Rectal smooth muscle tissue (tissue), 1 donor: Measurements from ENCODE around the gene ANKRD63.

Source experiments
- H3K27ac ChIP-seq: one replicate; pipeline ENCODE4 v1.7.0; 2013; ENCODE audit warnings: low read depth, low read length, inconsistent platforms
- H3K27me3 ChIP-seq: one replicate; pipeline ENCODE4 v1.7.0; 2013; ENCODE audit warnings: low read length; ENCODE audit not compliant: control insufficient read depth, insufficient read depth
- H3K36me3 ChIP-seq: one replicate; pipeline ENCODE4 v1.7.0; 2013; ENCODE audit warnings: low read length; ENCODE audit not compliant: control insufficient read depth, insufficient read depth
- H3K4me1 ChIP-seq: one replicate; pipeline ENCODE4 v1.7.0; 2013; ENCODE audit warnings: low read length; ENCODE audit not compliant: control insufficient read depth, insufficient read depth
- H3K4me3 ChIP-seq: one replicate; pipeline ENCODE4 v1.7.0; 2013; ENCODE audit warnings: low read length
- H3K9ac ChIP-seq: one replicate; pipeline ENCODE4 v1.7.0; 2013; ENCODE audit warnings: low read length

Gene ANKRD63

DNA sequence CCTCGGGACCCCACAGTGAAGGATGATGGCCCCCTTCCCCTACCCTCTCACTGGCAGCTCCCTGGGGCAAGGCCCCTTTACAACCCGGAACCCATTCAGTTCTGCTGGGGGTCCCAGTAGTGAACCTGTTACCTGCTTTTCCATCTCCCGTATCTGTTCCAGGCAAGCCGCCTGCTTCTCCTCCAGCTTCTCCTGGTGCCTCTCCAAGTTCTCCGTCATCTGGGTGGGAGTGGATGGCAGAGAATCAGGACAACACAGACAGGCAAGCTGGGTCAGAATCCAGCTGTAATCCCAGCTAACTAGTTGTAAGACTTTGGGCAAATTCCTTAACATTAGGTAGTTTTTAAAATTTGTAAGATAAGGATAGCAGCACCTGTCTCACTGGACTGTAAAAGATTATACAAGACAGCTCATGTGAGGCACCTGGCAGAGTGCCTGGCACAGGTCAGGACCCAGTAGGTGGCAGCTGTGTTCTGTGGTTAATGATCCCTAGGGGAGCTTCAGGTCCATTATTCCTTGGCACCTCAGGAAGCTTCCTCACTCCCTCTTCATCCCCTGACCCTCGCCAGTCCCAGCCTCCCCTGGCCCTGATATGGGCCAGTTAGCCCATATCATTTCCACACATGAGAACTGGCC, 6.4 kb upstream of the ANKRD63 start:
- no peak overlapping the region for H3K9ac ChIP-seq
- H3K4me1 ChIP-seq: peaks cover 11% of the 10 kb centered on the region
- H3K27ac ChIP-seq: no peak overlapping the region
- H3K27me3 ChIP-seq: no peaks in the 10 kb centered on the region
- no peak overlapping the region for H3K4me3 ChIP-seq
- H3K36me3 ChIP-seq: no peaks in the 10 kb centered on the region

DNA sequence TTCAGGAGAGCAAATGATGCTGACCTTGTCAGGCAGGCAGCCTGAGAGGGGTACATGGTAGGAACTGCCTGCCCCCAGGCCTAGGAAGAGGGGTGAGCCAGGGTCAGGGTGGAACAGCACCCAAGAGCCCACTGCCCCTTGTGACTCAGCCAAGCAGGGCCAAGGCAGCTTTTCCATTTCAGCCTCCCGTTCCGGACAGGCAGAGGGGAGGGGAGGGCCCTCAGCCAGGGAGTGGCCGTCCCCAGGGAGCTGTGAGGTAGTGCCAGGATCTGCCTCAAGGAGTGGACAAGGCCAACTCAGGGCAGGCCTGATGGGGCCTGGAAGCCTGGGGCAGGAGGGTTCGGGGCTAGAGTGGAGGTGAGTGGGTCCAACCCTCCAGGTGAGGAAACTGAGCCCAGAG, 5.1 kb upstream of the ANKRD63 start:
- no peak overlapping the region for H3K27ac ChIP-seq
- no peaks in the 10 kb centered on the region for H3K27me3 ChIP-seq
- no peak overlapping the region for H3K9ac ChIP-seq
- H3K4me3 ChIP-seq: no peak overlapping the region
- no peaks in the 10 kb centered on the region for H3K36me3 ChIP-seq
- H3K4me1 ChIP-seq: peaks cover 11% of the 10 kb centered on the region

DNA sequence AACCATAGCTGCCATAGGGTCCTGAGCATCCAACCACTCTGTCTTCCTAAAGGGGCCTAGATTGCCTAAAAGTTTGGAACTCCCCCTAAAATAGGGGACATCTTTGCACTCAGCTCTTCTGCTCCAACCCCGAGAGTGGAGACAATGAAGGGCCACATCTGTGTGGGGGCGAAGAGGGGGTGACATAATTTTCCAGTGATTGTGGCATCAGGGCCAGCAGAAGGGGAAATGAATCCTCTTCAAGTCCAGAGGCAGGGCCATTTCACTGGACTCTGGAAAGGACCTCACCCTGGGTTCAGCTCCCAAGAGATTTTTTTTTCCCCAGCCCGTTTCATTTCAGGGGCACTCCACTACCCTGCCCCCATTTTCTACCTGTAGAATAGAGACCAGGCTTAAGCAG, 4.6 kb upstream of the ANKRD63 start:
- H3K27ac ChIP-seq: no peak overlapping the region
- no peak overlapping the region for H3K4me3 ChIP-seq
- no peaks in the 10 kb centered on the region for H3K36me3 ChIP-seq
- no peak overlapping the region for H3K9ac ChIP-seq
- no peaks in the 10 kb centered on the region for H3K27me3 ChIP-seq
- peaks cover 11% of the 10 kb centered on the region for H3K4me1 ChIP-seq

- Histone ChIP-seq H3K36me3 (no peaks in the 10 kb centered on the region), H3K27ac (no peak overlapping the region), H3K4me1 (peaks cover 11% of the 10 kb centered on the region), H3K9ac (no peak overlapping the region), H3K4me3 (no peak overlapping the region), H3K27me3 (no peaks in the 10 kb centered on the region)
These were observed 3.9 kb upstream of the ANKRD63 start for GRCh38 chr15:40286794-40287193.

GRCh38 chr15:40286061-40286532, 3.2 kb upstream of the ANKRD63 start:
- no peak overlapping the region for H3K9ac ChIP-seq
- no peaks in the 10 kb centered on the region for H3K36me3 ChIP-seq
- H3K4me1 ChIP-seq: peaks cover 11% of the 10 kb centered on the region
- no peak overlapping the region for H3K4me3 ChIP-seq
- no peak overlapping the region for H3K27ac ChIP-seq
- peaks cover 6% of the 10 kb centered on the region for H3K27me3 ChIP-seq

GRCh38 chr15:40285554-40286011, 2.7 kb upstream of the ANKRD63 start:
- H3K27ac ChIP-seq: no peak overlapping the region

DNA sequence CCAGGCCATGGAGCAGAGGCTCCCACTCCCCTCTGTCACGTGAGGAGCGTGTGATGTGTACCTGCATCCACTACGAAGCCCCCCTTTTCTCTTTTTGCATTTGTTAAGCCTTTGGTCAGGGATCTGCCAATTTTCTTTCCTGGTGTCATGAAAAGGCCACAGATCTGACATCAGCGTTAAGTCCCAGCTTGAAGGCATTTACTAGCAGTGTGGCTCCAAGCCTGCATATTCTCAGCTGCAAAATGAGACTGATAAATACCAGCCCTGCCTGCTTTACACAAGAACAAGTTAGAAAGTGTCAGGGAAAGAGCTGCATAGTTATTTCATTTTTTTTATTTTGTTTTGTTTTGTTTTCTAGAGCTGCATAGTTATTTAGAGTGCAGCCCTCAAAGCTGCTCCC, 2.3 kb upstream of the ANKRD63 start:
- no peak overlapping the region for H3K9ac ChIP-seq
- peaks cover 11% of the 10 kb centered on the region for H3K27me3 ChIP-seq
- peak overlapping the region; percentile 22 for H3K27ac ChIP-seq
- no peak overlapping the region for H3K4me3 ChIP-seq
- no peaks in the 10 kb centered on the region for H3K36me3 ChIP-seq
- H3K4me1 ChIP-seq: peaks cover 11% of the 10 kb centered on the region

More at GRCh38 chr15:40285554-40286011, 2.7 kb upstream of the ANKRD63 start:
- Histone ChIP-seq H3K4me3 (no peak overlapping the region), H3K9ac (no peak overlapping the region), H3K36me3 (no peaks in the 10 kb centered on the region), H3K27me3 (peaks cover 10% of the 10 kb centered on the region), H3K4me1 (peaks cover 11% of the 10 kb centered on the region)

- no peak overlapping the region for H3K27ac ChIP-seq
- peaks cover 14% of the 10 kb centered on the region for H3K27me3 ChIP-seq
- H3K36me3 ChIP-seq: no peaks in the 10 kb centered on the region
- H3K4me3 ChIP-seq: no peak overlapping the region
- H3K4me1 ChIP-seq: peaks cover 11% of the 10 kb centered on the region
- no peak overlapping the region for H3K9ac ChIP-seq
These were observed 894 bp upstream of the ANKRD63 start for GRCh38 chr15:40283615-40284300.

DNA sequence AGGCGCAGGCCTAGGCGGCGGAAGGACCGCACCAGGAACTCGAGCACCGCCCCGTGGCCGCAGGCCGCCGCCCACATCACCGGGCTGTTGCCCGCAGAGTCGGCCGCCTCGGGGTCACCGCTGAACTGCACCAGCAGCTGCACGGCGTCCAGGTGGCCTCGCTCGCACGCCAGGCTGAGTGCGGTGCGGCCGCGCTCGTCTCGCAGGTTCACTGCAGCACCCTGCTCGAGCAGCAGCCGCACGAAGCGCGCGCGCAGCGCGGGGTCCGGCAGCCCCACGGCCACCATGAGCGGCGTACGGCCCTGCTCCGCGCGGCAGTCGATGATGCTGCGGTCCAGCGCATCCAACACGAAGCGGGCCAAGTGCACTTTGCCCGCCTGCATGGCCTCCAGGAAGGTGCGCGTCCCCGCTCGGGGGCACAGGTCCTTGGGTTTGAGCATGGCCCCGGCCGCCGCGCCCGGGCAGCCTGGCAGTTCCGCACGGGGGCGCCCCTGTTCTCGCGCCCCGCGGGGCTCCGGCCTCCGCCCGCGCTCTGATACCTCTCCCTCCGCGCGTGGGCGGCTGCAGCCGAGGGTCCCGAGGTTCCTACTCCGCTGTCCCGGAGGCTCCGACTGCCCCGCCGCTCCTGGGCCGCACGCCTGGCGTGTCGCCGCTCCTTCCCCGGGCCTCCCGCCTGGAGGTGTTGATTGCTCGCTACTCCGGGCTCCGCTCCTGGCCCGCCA, 556 bp downstream of the ANKRD63 start:
- Histone ChIP-seq H3K9ac (no peak overlapping the region), H3K4me3 (peak overlapping the region; percentile 62), H3K27me3 (peaks cover 14% of the 10 kb centered on the region), H3K36me3 (no peaks in the 10 kb centered on the region), H3K27ac (no peak overlapping the region), H3K4me1 (peaks cover 11% of the 10 kb centered on the region)

DNA sequence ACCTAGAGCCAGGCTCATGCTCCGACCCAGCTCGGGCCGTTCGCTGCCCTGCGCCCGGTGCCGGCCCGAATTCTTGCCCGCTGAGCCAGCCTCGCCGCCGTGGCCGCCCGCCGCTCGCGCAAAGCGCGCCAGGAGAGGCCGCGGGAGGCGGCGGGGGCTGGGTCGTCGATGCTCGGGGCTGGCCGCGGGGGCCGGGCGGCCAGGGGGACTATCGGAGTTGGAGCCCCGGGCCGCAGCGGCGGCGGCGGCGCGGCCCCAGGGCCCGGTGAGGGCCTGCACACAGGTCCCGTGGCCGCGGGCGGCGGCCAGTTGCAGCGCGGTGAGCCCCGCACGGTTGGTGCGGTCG, 1.1 kb downstream of the ANKRD63 start:
- peaks cover 14% of the 10 kb centered on the region for H3K27me3 ChIP-seq
- peak overlapping the region; percentile 62 for H3K4me3 ChIP-seq
- peaks cover 11% of the 10 kb centered on the region for H3K4me1 ChIP-seq
- H3K36me3 ChIP-seq: no peaks in the 10 kb centered on the region
- no peak overlapping the region for H3K27ac ChIP-seq
- no peak overlapping the region for H3K9ac ChIP-seq

- peaks cover 11% of the 10 kb centered on the region for H3K4me1 ChIP-seq
- H3K9ac ChIP-seq: no peak overlapping the region
- no peaks in the 10 kb centered on the region for H3K36me3 ChIP-seq
- H3K27ac ChIP-seq: no peak overlapping the region
- no peak overlapping the region for H3K4me3 ChIP-seq
- peaks cover 14% of the 10 kb centered on the region for H3K27me3 ChIP-seq
These were observed 1.6 kb downstream of the ANKRD63 start for GRCh38 chr15:40281057-40281800.
